CD4-positive, alpha-beta memory T cell (primary cell): ENCODE results near the gene GRM5. TPM values are rescaled to one million over a fixed set of nuclear protein-coding genes. Genes with fewer than 3 reads are reported as not detected.
A peak's percentile ranks its signal among the peaks of the same experiment; 100 is the strongest.
"Not testable (repeated sequence)": the region's sequence is repeated elsewhere in the genome, so short reads cannot be mapped to it uniquely, and the experiment has no call there.

ENCODE experiments used
- CTCF ChIA-PET: fragments of 350-600 bp; sonication (Branson Sonifier 250); formaldehyde crosslinking; loops from one replicate; lab custom pipeline; 2021; ENCODE audit warnings: inconsistent platforms; ENCODE audit not compliant: partially characterized antibody; lab: Charles Lee
- POLR2A ChIA-PET: fragments of 350-600 bp; sonication (Branson Sonifier 250); formaldehyde crosslinking; loops from one replicate; lab custom pipeline; 2021; ENCODE audit not compliant: partially characterized antibody; lab: Charles Lee
- DNase-seq, 5 donors: peaks; one replicate each; pipeline versions ENCODE4 v3.0.0 to v3.0.0-alpha.2; 2020 to 2022; ENCODE audit warnings: mixed read lengths in 1 of 5
- H3K27ac ChIP-seq: one replicate; pipeline ENCODE4 v1.7.0; 2013; ENCODE audit warnings: low read depth, low read length
- H3K27me3 ChIP-seq: 2 replicates; pipeline ENCODE4 v1.7.0; 2013; ENCODE audit warnings: mild to moderate bottlenecking, low read length, moderate library complexity; ENCODE audit not compliant: insufficient read depth
- H3K36me3 ChIP-seq: 2 replicates; pipeline ENCODE4 v1.7.0; 2013; ENCODE audit warnings: mild to moderate bottlenecking, low read length, moderate library complexity; ENCODE audit not compliant: insufficient read depth
- H3K4me1 ChIP-seq: 2 replicates; pipeline ENCODE4 v1.7.0; 2013; ENCODE audit warnings: mild to moderate bottlenecking, low read length, moderate library complexity; ENCODE audit not compliant: insufficient read depth
- H3K4me3 ChIP-seq, 2 donors: one replicate each; pipeline ENCODE4 v1.7.0; 2013; ENCODE audit warnings: low read length in 2 of 2, mild to moderate bottlenecking in 1 of 2
- H3K9me3 ChIP-seq, 2 donors: one replicate each; pipeline ENCODE4 v1.7.0; 2013; ENCODE audit warnings: low read length in 2 of 2, control low read depth in 1 of 2; ENCODE audit not compliant: control insufficient read depth in 1 of 2
- H3K27ac Mint-ChIP-seq, 7 donors: one replicate each; pipeline ENCODE4 v1.8.0; 2020 to 2021; ENCODE audit warnings: mixed read lengths in 7 of 7, mild to moderate bottlenecking in 6 of 7, inconsistent platforms in 3 of 7, moderate library complexity in 3 of 7
- H3K27me3 Mint-ChIP-seq, 2 donors: one replicate each; pipeline ENCODE4 v1.8.0; 2020 to 2021; ENCODE audit warnings: mixed read lengths in 2 of 2
- H3K36me3 Mint-ChIP-seq, 2 donors: one replicate each; pipeline ENCODE4 v1.8.0; 2020 to 2021; ENCODE audit warnings: mixed read lengths in 2 of 2, inconsistent platforms in 1 of 2, mild to moderate bottlenecking in 1 of 2
- H3K4me1 Mint-ChIP-seq, 4 donors: one replicate each; pipeline ENCODE4 v1.8.0; 2020 to 2021; ENCODE audit warnings: mixed read lengths in 4 of 4, mild to moderate bottlenecking in 1 of 4
- H3K4me3 Mint-ChIP-seq, 8 donors: one replicate each; pipeline ENCODE4 v1.8.0; 2020 to 2021; ENCODE audit warnings: mixed read lengths in 8 of 8, mild to moderate bottlenecking in 7 of 8, moderate library complexity in 6 of 8, inconsistent platforms in 3 of 8
- H3K9me3 Mint-ChIP-seq, 8 donors: one replicate each; pipeline ENCODE4 v1.8.0; 2020 to 2021; ENCODE audit warnings: mixed read lengths in 8 of 8, mild to moderate bottlenecking in 5 of 8, inconsistent platforms in 3 of 8, moderate library complexity in 1 of 8
- intact Hi-C: fragments of 100-400 bp; cut with micrococcal nuclease; formaldehyde crosslinking; loops from one replicate; pipeline ENCODE4 v1.15.1; 2023
- polyA plus RNA-seq, 2 donors: library from polyadenylated mRNA; unstranded; fragments of 300-500 nt; fragmentation: Illumina TruSeq; gene quantifications; one replicate each; pipeline ENCODE4 v1.2.3, GENCODE V29; 2021
- total RNA-seq, 2 experiments: library from RNA; stranded (reverse); gene quantifications; one replicate each; pipeline ENCODE4 v1.2.3, GENCODE V29; 2021

The GRM5 gene
- total and polyA plus RNA-seq, 4 experiments from 2014 or later, result not detected

DNA sequence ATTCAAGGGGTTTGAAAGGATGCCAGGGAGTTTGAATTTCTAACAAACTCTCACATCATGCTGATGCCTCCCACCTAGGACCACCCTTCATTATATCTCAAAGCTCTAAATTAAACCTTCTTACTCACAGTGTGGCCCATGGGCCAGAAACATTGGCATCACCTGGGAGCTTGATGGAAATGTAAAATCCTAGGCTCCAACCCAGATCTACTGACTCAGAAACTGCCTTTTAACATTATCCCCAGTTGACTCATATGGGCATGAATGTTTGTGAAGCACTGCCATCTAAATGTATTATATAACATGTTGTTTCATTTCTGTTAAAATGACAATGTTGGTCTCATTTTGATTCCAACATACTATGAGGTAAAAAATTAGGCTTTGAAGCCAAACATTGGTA is 90.3 kb downstream of the GRM5 start:
- POLR2A ChIA-PET, H3K4me3 ChIP-seq, H3K4me1 ChIP-seq, H3K36me3 Mint-ChIP-seq, CTCF ChIA-PET, H3K4me3 Mint-ChIP-seq, H3K27me3 ChIP-seq, H3K27me3 Mint-ChIP-seq, intact Hi-C loops, H3K9me3 Mint-ChIP-seq, H3K9me3 ChIP-seq, H3K4me1 Mint-ChIP-seq, DNase-seq, H3K36me3 ChIP-seq, H3K27ac Mint-ChIP-seq, H3K27ac ChIP-seq: not testable (repeated sequence)

- no peak for DNase-seq
- POLR2A ChIA-PET, result no interaction called here
- H3K27ac Mint-ChIP-seq, result no peak overlapping the region
- H3K9me3 Mint-ChIP-seq, result peaks cover 0 to 6% (median 0%) of the 10 kb centered on the region in 8 donors
- Histone ChIP-seq H3K27ac (no peak overlapping the region), H3K36me3 (no peaks in the 10 kb centered on the region), H3K27me3 (no peaks in the 10 kb centered on the region), H3K9me3 (no peaks in the 10 kb centered on the region), H3K4me1 (no peaks in the 10 kb centered on the region), H3K4me3 (no peak overlapping the region)
- no peaks in the 10 kb centered on the region for H3K36me3 Mint-ChIP-seq
- CTCF ChIA-PET, result no interaction called here
- no peaks in the 10 kb centered on the region for H3K27me3 Mint-ChIP-seq
- H3K4me3 Mint-ChIP-seq, result no peak overlapping the region
- no peaks in the 10 kb centered on the region for H3K4me1 Mint-ChIP-seq
- intact Hi-C loops, result no loop called here
These were observed 93.6 kb downstream of the GRM5 start for GRCh38 chr11:88972210-88972609.

DNA sequence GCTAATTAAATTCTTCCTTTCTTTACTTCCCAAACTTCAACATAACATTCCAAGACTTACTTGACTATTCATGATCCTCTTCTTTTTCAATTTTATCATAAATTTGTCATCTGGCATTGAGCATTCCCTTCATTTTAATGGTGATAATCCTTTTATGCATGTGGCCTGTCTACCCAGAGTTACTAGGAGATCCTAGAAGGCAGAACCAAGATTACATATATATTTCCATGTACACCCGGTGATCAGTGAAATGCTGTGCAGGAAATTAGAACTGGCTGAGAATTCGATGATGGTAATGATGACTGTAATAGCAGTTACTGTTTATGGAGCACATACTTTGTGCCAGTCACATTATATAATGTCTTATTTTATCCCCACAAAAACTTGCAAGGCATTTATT is 104.2 kb downstream of the GRM5 start:
- CTCF ChIA-PET, H3K27me3 ChIP-seq, H3K9me3 ChIP-seq, DNase-seq, H3K27me3 Mint-ChIP-seq, H3K27ac Mint-ChIP-seq, H3K4me3 ChIP-seq, H3K4me1 ChIP-seq, POLR2A ChIA-PET, intact Hi-C loops, H3K36me3 Mint-ChIP-seq, H3K9me3 Mint-ChIP-seq, H3K4me3 Mint-ChIP-seq, H3K27ac ChIP-seq, H3K36me3 ChIP-seq, H3K4me1 Mint-ChIP-seq: not testable (repeated sequence)

DNA sequence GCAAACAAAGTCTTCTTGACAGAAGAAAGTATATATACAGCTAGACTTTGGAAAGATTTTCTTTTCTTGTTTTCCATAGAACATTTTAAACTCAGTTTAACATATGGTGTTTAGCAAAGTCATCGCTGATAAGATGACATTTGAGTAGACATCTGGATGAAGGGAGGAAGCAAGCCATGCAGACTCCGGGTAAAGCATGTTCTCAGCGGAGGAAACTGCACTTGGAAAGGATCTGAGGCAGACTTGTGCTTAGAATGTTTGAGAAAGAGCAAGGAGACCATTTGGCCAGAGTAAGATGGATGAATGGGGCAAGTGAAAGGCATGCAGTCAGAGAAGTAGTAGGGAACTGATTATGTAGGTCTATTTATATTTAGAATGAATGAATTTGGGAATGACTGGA is 105.9 kb downstream of the GRM5 start:
- H3K4me3 ChIP-seq, H3K36me3 ChIP-seq, H3K27ac ChIP-seq, intact Hi-C loops, H3K4me3 Mint-ChIP-seq, H3K27me3 ChIP-seq, H3K9me3 ChIP-seq, H3K4me1 Mint-ChIP-seq, H3K9me3 Mint-ChIP-seq, POLR2A ChIA-PET, H3K27ac Mint-ChIP-seq, DNase-seq, H3K27me3 Mint-ChIP-seq, H3K36me3 Mint-ChIP-seq, H3K4me1 ChIP-seq, CTCF ChIA-PET: not testable (repeated sequence)

- Mint-ChIP-seq H3K4me1 (no peaks in the 10 kb centered on the region), H3K27me3 (peaks cover 0 to 2% of the 10 kb centered on the region in 2 donors), H3K36me3 (no peaks in the 10 kb centered on the region), H3K27ac (no peak overlapping the region), H3K4me3 (no peak overlapping the region), H3K9me3 (no peaks in the 10 kb centered on the region)
- H3K4me1 ChIP-seq, result no peaks in the 10 kb centered on the region
- H3K9me3 ChIP-seq, result no peaks in the 10 kb centered on the region
- ChIA-PET POLR2A (no interaction called here), CTCF (no interaction called here)
- no peaks in the 10 kb centered on the region for H3K36me3 ChIP-seq
- H3K4me3 ChIP-seq, result no peak overlapping the region
- no peak overlapping the region for H3K27ac ChIP-seq
- no peaks in the 10 kb centered on the region for H3K27me3 ChIP-seq
- intact Hi-C loops, result no loop called here
- DNase-seq, result no peak
These were observed 114.8 kb downstream of the GRM5 start for GRCh38 chr11:88950975-88951374.

GRCh38 chr11:88948908-88949307 is 116.9 kb downstream of the GRM5 start:
- CTCF ChIA-PET, H3K9me3 Mint-ChIP-seq, H3K27me3 Mint-ChIP-seq, H3K36me3 Mint-ChIP-seq, H3K4me3 Mint-ChIP-seq, H3K4me3 ChIP-seq, intact Hi-C loops, POLR2A ChIA-PET, H3K27ac ChIP-seq, H3K27me3 ChIP-seq, H3K27ac Mint-ChIP-seq, H3K4me1 ChIP-seq, H3K4me1 Mint-ChIP-seq, H3K9me3 ChIP-seq, DNase-seq, H3K36me3 ChIP-seq: not testable (repeated sequence)

- H3K9me3 Mint-ChIP-seq, H3K4me1 ChIP-seq, CTCF ChIA-PET, H3K4me3 ChIP-seq, POLR2A ChIA-PET, H3K27me3 Mint-ChIP-seq, intact Hi-C loops, H3K27me3 ChIP-seq, DNase-seq, H3K27ac ChIP-seq, H3K4me1 Mint-ChIP-seq, H3K36me3 ChIP-seq, H3K27ac Mint-ChIP-seq, H3K36me3 Mint-ChIP-seq, H3K9me3 ChIP-seq: not testable (repeated sequence)
- H3K4me3 Mint-ChIP-seq, result peak overlapping the region in 1 of 8 donors; percentile 29
These were observed 117.8 kb downstream of the GRM5 start for GRCh38 chr11:88947843-88948572.

DNA sequence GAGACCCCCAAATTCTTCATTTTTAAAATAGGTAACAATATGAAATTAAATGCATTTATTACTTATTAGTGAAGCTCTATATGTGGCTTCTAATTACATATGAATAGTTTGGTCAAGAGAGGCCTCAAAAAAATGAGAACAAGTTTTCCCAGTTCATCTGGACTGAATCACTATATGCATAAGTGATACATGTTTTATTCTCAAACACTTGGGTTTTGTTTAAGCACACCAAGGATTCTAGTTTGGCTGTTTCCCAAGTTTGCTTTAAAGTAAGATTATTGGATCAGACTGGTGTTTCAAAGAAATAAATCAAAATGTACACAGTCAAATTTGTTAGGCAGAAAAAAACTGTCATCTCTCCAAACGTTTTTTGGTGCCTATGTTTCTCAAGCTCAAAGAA is 136.1 kb downstream of the GRM5 start:
- H3K27me3 Mint-ChIP-seq, H3K4me1 Mint-ChIP-seq, H3K4me3 ChIP-seq, H3K9me3 Mint-ChIP-seq, H3K27ac ChIP-seq, H3K4me3 Mint-ChIP-seq, H3K4me1 ChIP-seq, H3K27ac Mint-ChIP-seq, H3K9me3 ChIP-seq, CTCF ChIA-PET, DNase-seq, H3K36me3 Mint-ChIP-seq, H3K27me3 ChIP-seq, H3K36me3 ChIP-seq, intact Hi-C loops, POLR2A ChIA-PET: not testable (repeated sequence)
